ENCODE data around the gene NOS1AP. TPM values are rescaled to one million over a fixed set of nuclear protein-coding genes. Genes with fewer than 3 reads are reported as not detected.
A peak's percentile ranks its signal among the peaks of the same experiment; 100 is the strongest.

NOS1AP gene
- total RNA-seq, 1 donor from 2014 or later: 4.9 TPM

- H3K27me3 ChIP-seq: no peaks in the 10 kb centered on the region
- no peak for ATAC-seq
- H3K36me3 ChIP-seq: no peaks in the 10 kb centered on the region
- no peak for TF ChIP-seq CTCF (IDR thresholded peaks at IDR 0.05)
- intact Hi-C loops (cut with DNase I): no loop called here
- H3K4me1 ChIP-seq: no peaks in the 10 kb centered on the region
- no peak overlapping the region for H3K27ac ChIP-seq
- no peak for DNase-seq
- no peaks in the 10 kb centered on the region for H3K9me3 ChIP-seq
- H3K4me3 ChIP-seq: no peak overlapping the region
Measured at GRCh38 chr1:162131400-162132321, 62.2 kb downstream of the NOS1AP start.

- Histone ChIP-seq H3K36me3 (no peaks in the 10 kb centered on the region), H3K27me3 (no peaks in the 10 kb centered on the region), H3K9me3 (no peaks in the 10 kb centered on the region), H3K4me1 (no peaks in the 10 kb centered on the region), H3K4me3 (no peak overlapping the region), H3K27ac (no peak overlapping the region)
- TF ChIP-seq CTCF (IDR thresholded peaks at IDR 0.05): no peak
- DNase-seq: no peak
- intact Hi-C loops (cut with DNase I): no loop called here
- ATAC-seq: no peak
Measured at GRCh38 chr1:162133566-162133965, 64.1 kb downstream of the NOS1AP start.

GRCh38 chr1:162134646-162135045 lies 65.2 kb downstream of the NOS1AP start:
- Histone ChIP-seq H3K27ac (no peak overlapping the region), H3K27me3 (no peaks in the 10 kb centered on the region), H3K36me3 (no peaks in the 10 kb centered on the region), H3K4me3 (no peak overlapping the region), H3K4me1 (no peaks in the 10 kb centered on the region), H3K9me3 (no peaks in the 10 kb centered on the region)
- ATAC-seq (no peak), DNase-seq (no peak)
- no peak for TF ChIP-seq CTCF (IDR thresholded peaks at IDR 0.05)
- intact Hi-C loops (cut with DNase I): no loop called here

GRCh38 chr1:162135271-162135775 lies 65.8 kb downstream of the NOS1AP start:
- intact Hi-C loops (cut with DNase I): no loop called here
- DNase-seq (no peak), ATAC-seq (no peak)
- Histone ChIP-seq H3K36me3 (no peaks in the 10 kb centered on the region), H3K27me3 (no peaks in the 10 kb centered on the region), H3K9me3 (no peaks in the 10 kb centered on the region), H3K4me1 (no peaks in the 10 kb centered on the region), H3K27ac (no peak overlapping the region), H3K4me3 (no peak overlapping the region)
- TF ChIP-seq CTCF (IDR thresholded peaks at IDR 0.05): no peak

- Histone ChIP-seq H3K27ac (no peak overlapping the region), H3K27me3 (no peaks in the 10 kb centered on the region), H3K4me3 (no peak overlapping the region), H3K4me1 (no peaks in the 10 kb centered on the region), H3K9me3 (no peaks in the 10 kb centered on the region), H3K36me3 (no peaks in the 10 kb centered on the region)
- intact Hi-C loops (cut with DNase I): no loop called here
- DNase-seq (no peak), ATAC-seq (peak; percentile 71)
- no peak for TF ChIP-seq CTCF (IDR thresholded peaks at IDR 0.05)
Measured at GRCh38 chr1:162136760-162137159, 67.3 kb downstream of the NOS1AP start.

Data from upper lobe of right lung (tissue), 1 donor.